Measurements from ENCODE around the gene TOMM20. TPM values are rescaled to one million over a fixed set of nuclear protein-coding genes. Genes with fewer than 3 reads are reported as not detected.
"Not testable (repeated sequence)": the region's sequence is repeated elsewhere in the genome, so short reads cannot be mapped to it uniquely, and the experiment has no call there.

Gene TOMM20
- total and polyA plus RNA-seq, 2 experiments from 2014 or later: 138 to 159 TPM

- TF ChIP-seq ZNF462 (CRISPR knock-in tag; IDR thresholded peaks at IDR 0.05) (no peak), CREB1 (CRISPR knock-in tag; IDR thresholded peaks at IDR 0.05; ENCODE audit: low read depth) (no peak)
Measured at GRCh38 chr1:235160383-235160956, 31.8 kb upstream of the TOMM20 start (continued).

DNA sequence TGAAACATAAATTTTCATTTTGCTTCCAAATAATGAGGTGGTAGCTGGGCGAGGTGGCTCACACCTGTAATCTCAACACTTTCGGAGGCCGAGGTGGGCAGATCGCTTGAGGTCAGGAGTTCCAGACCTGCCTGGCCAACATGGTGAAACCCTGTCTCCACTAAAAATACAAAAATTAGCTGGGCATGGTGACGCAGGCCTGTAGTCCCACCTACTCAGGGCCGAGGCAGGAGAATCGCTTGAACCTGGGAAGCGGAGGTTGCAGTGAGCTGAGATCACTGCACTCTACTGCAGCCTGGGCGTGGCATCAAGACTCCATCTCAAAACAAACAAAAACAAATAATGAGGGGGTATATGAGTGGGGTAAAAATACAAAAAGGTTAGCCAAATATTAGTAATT, 31.3 kb upstream of the TOMM20 start:
- not testable (repeated sequence) for H3F3A ChIP-seq (replicated peaks; ENCODE audit: low read depth); H3K27ac ChIP-seq (ENCODE audit: low read depth); ATAC-seq; H3K27me3 Mint-ChIP-seq (ENCODE audit: insufficient read depth, low read depth, poor library complexity); H3K4me1 ChIP-seq (ENCODE audit: insufficient read depth); H3K4me1 Mint-ChIP-seq; H3K27me3 ChIP-seq (ENCODE audit: insufficient read depth); H2AFZ ChIP-seq; DNase-seq (ENCODE audit: low spot score); H3K9me2 ChIP-seq (ENCODE audit: insufficient read depth); H3K9me3 Mint-ChIP-seq; H3K27ac Mint-ChIP-seq
- Histone ChIP-seq H3K4me3 (peak overlapping the region; percentile 77), H3K4me2 (peak overlapping the region; percentile 85), H3K79me2 (replicated peaks; ENCODE audit: insufficient read depth) (peaks cover 43% of the 10 kb centered on the region), H4K20me1 (replicated peaks; ENCODE audit: insufficient read depth) (peaks cover 13% of the 10 kb centered on the region; the same call in 1 of the 2 replicates), H3K36me3 (ENCODE audit: insufficient read depth) (peaks cover 23% of the 10 kb centered on the region)
- Mint-ChIP-seq H3K36me3 (ENCODE audit: low read depth) (peaks cover 17% of the 10 kb centered on the region; the same call in 2 of the 3 replicates), H3K4me3 (peak overlapping the region; percentile 95)

DNA sequence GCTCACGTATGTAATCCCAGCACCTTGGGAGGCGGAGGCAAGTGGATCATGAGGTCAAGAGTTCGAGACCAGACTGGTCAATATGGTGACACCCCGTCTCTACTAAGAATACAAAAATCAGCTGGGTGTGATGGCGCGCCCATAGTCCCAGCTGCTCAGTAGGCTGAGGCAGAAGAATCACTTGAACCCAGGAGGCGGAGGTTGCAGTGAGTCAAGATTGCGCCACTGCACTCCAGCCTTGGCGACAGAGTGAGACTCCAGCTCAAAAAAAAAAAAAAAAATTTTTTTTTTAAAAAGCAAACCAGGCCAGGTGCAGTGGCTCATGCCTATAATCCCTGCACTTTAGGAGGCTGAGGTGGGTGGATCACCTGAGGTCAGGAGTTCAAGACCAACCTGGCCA, 30.6 kb upstream of the TOMM20 start:
- H2AFZ ChIP-seq; H3K4me2 ChIP-seq; ATAC-seq; H3K4me1 Mint-ChIP-seq; H3K27ac Mint-ChIP-seq; H3K9me3 Mint-ChIP-seq; H3K4me3 ChIP-seq; H3K27me3 ChIP-seq (ENCODE audit: insufficient read depth); H3K27me3 Mint-ChIP-seq (ENCODE audit: insufficient read depth, low read depth, poor library complexity); H3K9me2 ChIP-seq (ENCODE audit: insufficient read depth); H3F3A ChIP-seq (replicated peaks; ENCODE audit: low read depth); DNase-seq (ENCODE audit: low spot score); H3K4me1 ChIP-seq (ENCODE audit: insufficient read depth); H3K27ac ChIP-seq (ENCODE audit: low read depth): not testable (repeated sequence)
- H4K20me1 ChIP-seq (replicated peaks; ENCODE audit: insufficient read depth): peaks cover 13% of the 10 kb centered on the region; the same call in 1 of the 2 replicates
- Mint-ChIP-seq H3K36me3 (ENCODE audit: low read depth) (peaks cover 24% of the 10 kb centered on the region), H3K4me3 (peak overlapping the region; percentile 95; the same call in 2 of the 3 replicates)
- peaks cover 43% of the 10 kb centered on the region for H3K79me2 ChIP-seq (replicated peaks; ENCODE audit: insufficient read depth)
- H3K36me3 ChIP-seq (ENCODE audit: insufficient read depth): peaks cover 26% of the 10 kb centered on the region
